Mononuclear cell (primary cell): ENCODE results near the gene CARD10. TPM values are rescaled to one million over a fixed set of nuclear protein-coding genes. Genes with fewer than 3 reads are reported as not detected.

Experiments
- H3K27me3 ChIP-seq: 2 replicates; pipeline ENCODE4 v1.6.0; 2011; ENCODE audit warnings: low read length, control low read depth; ENCODE audit not compliant: insufficient read depth
- H3K4me1 ChIP-seq: 2 replicates; pipeline ENCODE4 v1.5.1; 2011; ENCODE audit warnings: mild to moderate bottlenecking, low read length, control low read depth; ENCODE audit not compliant: insufficient read depth
- H3K4me3 ChIP-seq: 2 replicates; pipeline ENCODE4 v1.5.1; 2011; ENCODE audit warnings: mild to moderate bottlenecking, low read length, moderate library complexity
- H3K9me3 ChIP-seq: 2 replicates; pipeline ENCODE4 v1.5.1; 2011; ENCODE audit warnings: low read depth, mild to moderate bottlenecking, control low read depth, low read length
- total RNA-seq: library from RNA; depleted of rRNA; stranded (reverse); fragments of >200 nt; gene quantifications from one replicate; pipeline ENCODE4 v1.2.3, GENCODE V29; 2012

The CARD10 gene
- total RNA-seq, 1 donor: not detected

- no peaks in the 10 kb centered on the region for H3K9me3 ChIP-seq
- H3K27me3 ChIP-seq: peaks cover 2% of the 10 kb centered on the region
- H3K4me3 ChIP-seq: no peak overlapping the region
- peaks cover 3% of the 10 kb centered on the region for H3K4me1 ChIP-seq
These were observed 76.1 kb downstream of the CARD10 start for GRCh38 chr22:37443086-37443485.

- Histone ChIP-seq H3K9me3 (no peaks in the 10 kb centered on the region), H3K4me3 (no peak overlapping the region), H3K27me3 (peaks cover 2% of the 10 kb centered on the region), H3K4me1 (peaks cover 3% of the 10 kb centered on the region)
These were observed 76.7 kb downstream of the CARD10 start for GRCh38 chr22:37442537-37442936.

GRCh38 chr22:37442135-37442534 is 77.1 kb downstream of the CARD10 start:
- peaks cover 3% of the 10 kb centered on the region for H3K4me1 ChIP-seq
- no peak overlapping the region for H3K4me3 ChIP-seq
- no peaks in the 10 kb centered on the region for H3K9me3 ChIP-seq
- H3K27me3 ChIP-seq: peaks cover 2% of the 10 kb centered on the region

- no peak overlapping the region for H3K4me3 ChIP-seq
- H3K4me1 ChIP-seq: peaks cover 3% of the 10 kb centered on the region
- H3K27me3 ChIP-seq: peaks cover 2% of the 10 kb centered on the region
- H3K9me3 ChIP-seq: no peaks in the 10 kb centered on the region
These were observed 78.3 kb downstream of the CARD10 start for GRCh38 chr22:37440875-37441274.

Other genes starting within 250 kb of the CARD10 start
- gene CYTH4, start 236.9 kb downstream of the CARD10 start, total RNA-seq: 124 TPM
- under 0.01 TPM for gene ELFN2, start 91.9 kb downstream of the CARD10 start, total RNA-seq
- 77.0 TPM for gene MFNG, start 33.0 kb downstream of the CARD10 start, total RNA-seq
- gene CDC42EP1, start 41.1 kb upstream of the CARD10 start, total RNA-seq: 0.42 TPM
- gene LGALS2, start 60.7 kb upstream of the CARD10 start, total RNA-seq: 75.2 TPM
- gene GGA1, start 89.4 kb upstream of the CARD10 start, total RNA-seq: 60.8 TPM
- 64.0 TPM for gene SH3BP1, start 120.3 kb upstream of the CARD10 start, total RNA-seq
- 2.7 TPM for gene PDXP, start 139.3 kb upstream of the CARD10 start, total RNA-seq
- gene LGALS1, start 156.2 kb upstream of the CARD10 start, total RNA-seq: 260 TPM
- gene NOL12, start 166.9 kb upstream of the CARD10 start, total RNA-seq: 21.0 TPM
- gene TRIOBP, start 177.6 kb upstream of the CARD10 start, total RNA-seq: 30.0 TPM